K562 (cell line): ENCODE results near the gene OR8S1. TPM values are rescaled to one million over a fixed set of nuclear protein-coding genes. Genes with fewer than 3 reads are reported as not detected.

Experiments
- ATAC-seq: fragments of 200-7000 bp; cut with Tn5 transposase; 3 replicates; pipeline ENCODE4 v1.9.1; 2020; ENCODE audit warnings: moderate library complexity
- BruUV-seq: library from RNA; stranded (reverse); fragments of 400-500 nt; replicated peaks from 2 replicates; lab custom pipeline; 2021; lab: Mats Ljungman, UMichigan
- CTCF ChIA-PET: fragments of 300-600 bp; formaldehyde crosslinking; extraction: SDS; loops from one replicate; lab custom pipeline; 2021; ENCODE audit warnings: low intra/inter-chr PET ratio; lab: Yijun Ruan, JAX
- POLR2A ChIA-PET: fragments of 300-600, 350-650 bp; sonication (Branson Sonifier 250); formaldehyde crosslinking; extraction: SDS; loops from one replicate; lab custom pipeline; 2021; ENCODE audit warnings: antibody characterized with exemption, inconsistent platforms; lab: Yijun Ruan, JAX
- DNase-seq, 4 experiments: peaks; one replicate each; pipeline versions ENCODE4 v3.0.0 to v3.0.0-alpha.2; 2011 to 2018; ENCODE audit warnings: low spot score in 3 of 4, mixed read lengths in 3 of 4; ENCODE audit errors: extremely low read depth in 1 of 4
- FAIRE-seq: peaks from 2 replicates; lab custom pipeline; 2011; peaks lifted over from hg19 to GRCh38; lab: Jason Lieb, UNC
- H2AFZ ChIP-seq: 2 replicates; pipeline ENCODE4 v1.6.0; 2011; ENCODE audit warnings: low read depth, low read length, control low read depth, inconsistent platforms
- H3K27ac ChIP-seq: fragments of 200-600 bp; 3 replicates; pipeline ENCODE4 v1.8.0; 2011; ENCODE audit warnings: low read depth, mild to moderate bottlenecking, control low read depth, inconsistent platforms, low read length, moderate library complexity, mixed read lengths; ENCODE audit errors: extremely low read depth
- H3K27me3 ChIP-seq, 2 experiments: fragments of 300-600 bp in 1 of 2; 2 replicates in 1 of 2; 3 replicates in 1 of 2; pipeline versions ENCODE4 v1.6.0 to v1.8.0; 2011; ENCODE audit warnings: inconsistent platforms in 2 of 2, low read length in 2 of 2, mild to moderate bottlenecking in 1 of 2, mixed read lengths in 1 of 2, moderate library complexity in 1 of 2; ENCODE audit not compliant: control insufficient read depth in 2 of 2, insufficient read depth in 2 of 2
- H3K36me3 ChIP-seq: fragments of 300-600 bp; 3 replicates; pipeline ENCODE4 v1.8.0; 2011; ENCODE audit warnings: mild to moderate bottlenecking, low read length, inconsistent platforms; ENCODE audit not compliant: control insufficient read depth, insufficient read depth
- H3K4me1 ChIP-seq, 2 experiments: fragments of 200-600 bp in 1 of 2; replicated peaks in 1 of 2; 2 replicates in 1 of 2; 3 replicates in 1 of 2; pipeline versions ENCODE4 v1.5.1 to v1.8.0; 2011; ENCODE audit warnings: inconsistent platforms in 2 of 2, low read length in 2 of 2, mild to moderate bottlenecking in 1 of 2, mixed read lengths in 1 of 2, moderate library complexity in 1 of 2; ENCODE audit not compliant: control insufficient read depth in 2 of 2, insufficient read depth in 2 of 2
- H3K4me2 ChIP-seq: 2 replicates; pipeline ENCODE4 v1.6.1; 2011; ENCODE audit warnings: low read length, control low read depth, inconsistent platforms, mixed read lengths; ENCODE audit not compliant: insufficient read depth
- H3K4me3 ChIP-seq: fragments of 200-600 bp; sonication (generic), shearing (Covaris generic); 2 replicates; pipeline ENCODE4 v1.5.1; 2016; ENCODE audit warnings: control low read depth, inconsistent platforms
- H3K79me2 ChIP-seq: fragments of 200-600 bp; 3 replicates; pipeline ENCODE4 v1.8.0; 2011; ENCODE audit warnings: low read length, inconsistent platforms; ENCODE audit not compliant: control insufficient read depth, insufficient read depth
- H3K9ac ChIP-seq, 2 experiments: 2 replicates each; pipeline versions ENCODE4 v1.6.0 to v1.6.1; 2011; ENCODE audit warnings: low read depth in 2 of 2, low read length in 2 of 2, control low read depth in 1 of 2, inconsistent platforms in 1 of 2, mild to moderate bottlenecking in 1 of 2, mixed read lengths in 1 of 2; ENCODE audit not compliant: insufficient read depth in 1 of 2
- H3K9me1 ChIP-seq: one replicate; pipeline ENCODE4 v1.6.0; 2011; ENCODE audit warnings: inconsistent platforms, mild to moderate bottlenecking, low read length, moderate library complexity; ENCODE audit not compliant: control insufficient read depth, insufficient read depth
- H3K9me3 ChIP-seq: replicated peaks from 2 replicates; pipeline ENCODE4 v1.5.1; 2011; ENCODE audit warnings: low read depth, low read length, inconsistent platforms; ENCODE audit not compliant: control insufficient read depth, insufficient read depth
- H4K20me1 ChIP-seq: replicated peaks from 2 replicates; pipeline ENCODE4 v1.6.1; 2011; ENCODE audit warnings: low read length, inconsistent platforms, mixed read lengths; ENCODE audit not compliant: control insufficient read depth, insufficient read depth
- CEBPG ChIP-seq, 3 experiments: fragments of 200-800 bp in 1 of 3; sonication (Bioruptor generic) in 1 of 3; sonication (generic) in 1 of 3; formaldehyde crosslinking in 1 of 3; IDR thresholded peaks in 2 of 3; conservative IDR thresholded peaks in 1 of 3; 2 replicates each; pipeline versions ENCODE4 v1.6.1 to v1.8.0; 2016 to 2022; ENCODE audit warnings: missing compliant biosample characterization in 2 of 3, missing genetic modification characterization in 2 of 3, mild to moderate bottlenecking in 1 of 3, missing genetic modification reagents in 1 of 3
- DMBX1 ChIP-seq: fragments of 250-450 bp; sonication (Bioruptor Pico); IDR thresholded peaks from 2 replicates; pipeline ENCODE4 v1.8.0; 2022; ENCODE audit warnings: inconsistent platforms, mild to moderate bottlenecking, moderate library complexity, borderline replicate concordance
- FOSL1 ChIP-seq: fragments of 200-800 bp; sonication (Bioruptor generic); conservative IDR thresholded peaks from 2 replicates; pipeline ENCODE4 v1.6.1; 2016; ENCODE audit warnings: missing genetic modification characterization, missing compliant biosample characterization
- GATA2 ChIP-seq: sonication (generic); formaldehyde crosslinking; IDR thresholded peaks from 2 replicates; pipeline ENCODE4 v1.4.0; 2020; ENCODE audit warnings: mild to moderate bottlenecking, missing genetic modification reagents
- HIVEP1 ChIP-seq: fragments of 250-450 bp; sonication (Bioruptor Pico); IDR thresholded peaks from 2 replicates; pipeline ENCODE4 v1.4.0; 2020; ENCODE audit warnings: mild to moderate bottlenecking
- MTA1 ChIP-seq: fragments of 450-650 bp; IDR thresholded peaks from 2 replicates; pipeline ENCODE4 v1.6.1; 2017; ENCODE audit warnings: borderline replicate concordance
- NCOA6 ChIP-seq: fragments of 450-650 bp; IDR thresholded peaks from 2 replicates; pipeline ENCODE4 v1.6.1; 2017; ENCODE audit warnings: mild to moderate bottlenecking
- RBM14 ChIP-seq: fragments of 200-400 bp; formaldehyde crosslinking; IDR thresholded peaks from 2 replicates; pipeline ENCODE4 v1.6.1; 2018; ENCODE audit warnings: low read depth, mild to moderate bottlenecking, low read length, moderate library complexity, borderline replicate concordance; ENCODE audit not compliant: insufficient read depth
- SIN3A ChIP-seq, 2 experiments: fragments of 150-350 bp in 1 of 2; IDR thresholded peaks; 2 replicates each; pipeline ENCODE4 v1.6.1; 2011 to 2016; ENCODE audit warnings: borderline replicate concordance in 2 of 2, low read depth in 2 of 2, low read length in 2 of 2, mild to moderate bottlenecking in 2 of 2, moderate library complexity in 2 of 2; ENCODE audit not compliant: control insufficient read depth in 1 of 2
- TEAD2 ChIP-seq: fragments of 450-650 bp; IDR thresholded peaks from 2 replicates; pipeline ENCODE4 v1.6.1; 2016; ENCODE audit warnings: missing genetic modification characterization, control low read depth, missing compliant biosample characterization
- TFAM ChIP-seq: fragments of 250-450 bp; sonication (Bioruptor Pico); conservative IDR thresholded peaks from 2 replicates; pipeline ENCODE4 v1.5.0; 2021; ENCODE audit warnings: mild to moderate bottlenecking, moderate library complexity
- ZNF436 ChIP-seq: fragments of 250-450, 450-650 bp; sonication (Bioruptor Pico); formaldehyde crosslinking; IDR thresholded peaks from 2 replicates; pipeline ENCODE4 v1.7.0; 2020; ENCODE audit warnings: mild to moderate bottlenecking
- WGBS: fragments of 100-300 bp; shearing (Covaris generic); methylation state at CpG from one replicate; pipeline ENCODE4 v1.1.6; 2016; ENCODE audit warnings: low coverage, mixed read lengths; ENCODE audit not compliant: insufficient coverage; ENCODE audit errors: missing lambda C conversion rate; 5-methylcytosine and 5-hydroxymethylcytosine counted together
- in situ Hi-C: fragments of 300-500 bp; cut with MboI; formaldehyde crosslinking; loops from 4 replicates; pipeline ENCODE4 v1.15.0; 2018; ENCODE audit warnings: inconsistent platforms, mixed read lengths
- intact Hi-C: fragments of 100-400 bp; cut with micrococcal nuclease; formaldehyde crosslinking; loops from 2 replicates; pipeline ENCODE4 v1.14.2; 2022
- polyA plus RNA-seq, 8 experiments: library from polyadenylated mRNA; depleted of rRNA in 4 of 8; stranded (reverse) in 5 of 8; unstranded in 3 of 8; fragments of >200 nt; fragmentation: Nextera tagmentation in 2 of 8; fragmentation: Illumina TruSeq in 1 of 8; extraction: Ambion mirVana in 2 of 8; extraction: Trizol in 1 of 8; gene quantifications; 2 replicates each; pipeline versions ENCODE4 v1.2.1 to v1.2.3, GENCODE V29; 2011 to 2014; ENCODE audit warnings: inconsistent platforms in 1 of 8, missing spikeins in 1 of 8
- total RNA-seq, 7 experiments: library from RNA; depleted of rRNA in 6 of 7; stranded (reverse); fragments of >200 nt in 6 of 7; fragmentation: Illumina TruSeq in 2 of 7; extraction: Trizol in 2 of 7; gene quantifications; 2 replicates each; pipeline versions ENCODE4 v1.2.1 to v1.2.3, GENCODE V29; 2011 to 2021; ENCODE audit warnings: low replicate concordance in 1 of 7
- TF ChIP-seq, protein P1 (sequence below): fragments of 250-450 bp; sonication (Bioruptor Pico); IDR thresholded peaks from 2 replicates; pipeline ENCODE4 v1.5.0; 2021; ENCODE audit warnings: mild to moderate bottlenecking, borderline replicate concordance
- TF ChIP-seq, protein P2 (sequence below): sonication (generic); formaldehyde crosslinking; IDR thresholded peaks from 2 replicates; pipeline ENCODE4 v1.8.0; 2022; ENCODE audit warnings: mild to moderate bottlenecking, low read depth, missing genetic modification reagents

OR8S1 gene
- total and polyA plus RNA-seq, 9 of the 15 experiments (the other 6 are each of a cell fraction or from before 2014, with no cell fraction given), result not detected

DNA sequence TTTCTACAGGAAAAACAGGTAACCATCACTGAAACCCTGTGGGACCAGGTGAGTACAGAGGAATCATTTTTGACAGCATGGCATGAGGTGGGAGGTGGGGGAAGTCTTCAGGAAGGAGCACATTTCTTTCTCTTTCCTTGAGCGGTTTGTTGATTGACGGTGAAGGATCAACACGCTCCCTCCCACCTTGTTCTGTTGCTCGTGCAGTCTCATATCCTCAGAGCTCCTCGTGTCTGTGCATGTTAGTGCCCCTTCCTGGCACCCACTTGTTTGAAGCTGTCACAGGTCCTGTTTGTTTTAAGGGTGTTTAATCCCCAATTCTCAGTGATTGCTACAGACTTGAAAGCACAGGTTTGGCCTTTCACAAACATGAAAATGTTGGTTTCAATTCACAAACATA is 38.8 kb upstream of the OR8S1 start:
- no peaks in the 10 kb centered on the region for H3K79me2 ChIP-seq
- no peak overlapping the region for H3K4me3 ChIP-seq
- intact Hi-C loops, result no loop called here
- BruUV-seq, result no TSS peak
- H3K9me3 ChIP-seq, result no peaks in the 10 kb centered on the region
- H3K4me1 ChIP-seq, result no peaks in the 10 kb centered on the region
- H3K36me3 ChIP-seq, result no peaks in the 10 kb centered on the region
- no peak overlapping the region for H3K27ac ChIP-seq
- H3K4me2 ChIP-seq, result no peak overlapping the region
- no peak overlapping the region for H2AFZ ChIP-seq
- in situ Hi-C loops, result no loop called here
- H3K27me3 ChIP-seq, result peaks cover 5 to 9% of the 10 kb centered on the region in 2 experiments; a peak in 4 of 5 replicates
- no peak overlapping the region for H3K9ac ChIP-seq
- no peaks in the 10 kb centered on the region for H4K20me1 ChIP-seq
- ATAC-seq (no peak), FAIRE-seq (no peak), DNase-seq (no peak)
- POLR2A ChIA-PET, result no interaction called here
- CTCF ChIA-PET, result no interaction called here
- H3K9me1 ChIP-seq, result no peaks in the 10 kb centered on the region
- 0% methylated on average over 5 of the region's 5 CpGs for WGBS
- TF ChIP-seq NCOA6 (no peak), TFAM (CRISPR knock-in tag) (no peak), TEAD2 (tag) (no peak), RBM14 (no peak), FOSL1 (tag) (no peak), HIVEP1 (CRISPR knock-in tag) (no peak), DMBX1 (no peak), MTA1 (no peak), ZNF436 (CRISPR knock-in tag) (no peak), SIN3A (IDR thresholded peaks at IDR 0.05; ENCODE audit: borderline replicate concordance in 2 of 2, control insufficient read depth in 1 of 2, low read depth in 2 of 2, low read length in 2 of 2) (no peak), CEBPG (CRISPR knock-in tag; IDR thresholded peaks at IDR 0.05) (no peak), CEBPG (tag; conservative IDR thresholded peaks at IDR 0.05 in 1 of 2, IDR thresholded peaks at IDR 0.05 in 1 of 2) (no peak), GATA2 (CRISPR knock-in tag) (no peak)
- TF ChIP-seq, protein P1, sequence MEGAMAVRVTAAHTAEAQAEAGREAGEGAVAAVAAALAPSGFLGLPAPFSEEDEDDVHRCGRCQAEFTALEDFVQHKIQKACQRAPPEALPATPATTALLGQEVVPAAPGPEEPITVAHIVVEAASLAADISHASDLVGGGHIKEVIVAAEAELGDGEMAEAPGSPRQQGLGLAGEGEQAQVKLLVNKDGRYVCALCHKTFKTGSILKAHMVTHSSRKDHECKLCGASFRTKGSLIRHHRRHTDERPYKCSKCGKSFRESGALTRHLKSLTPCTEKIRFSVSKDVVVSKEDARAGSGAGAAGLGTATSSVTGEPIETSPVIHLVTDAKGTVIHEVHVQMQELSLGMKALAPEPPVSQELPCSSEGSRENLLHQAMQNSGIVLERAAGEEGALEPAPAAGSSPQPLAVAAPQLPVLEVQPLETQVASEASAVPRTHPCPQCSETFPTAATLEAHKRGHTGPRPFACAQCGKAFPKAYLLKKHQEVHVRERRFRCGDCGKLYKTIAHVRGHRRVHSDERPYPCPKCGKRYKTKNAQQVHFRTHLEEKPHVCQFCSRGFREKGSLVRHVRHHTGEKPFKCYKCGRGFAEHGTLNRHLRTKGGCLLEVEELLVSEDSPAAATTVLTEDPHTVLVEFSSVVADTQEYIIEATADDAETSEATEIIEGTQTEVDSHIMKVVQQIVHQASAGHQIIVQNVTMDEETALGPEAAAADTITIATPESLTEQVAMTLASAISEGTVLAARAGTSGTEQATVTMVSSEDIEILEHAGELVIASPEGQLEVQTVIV (CRISPR knock-in tag), result no peak
- TF ChIP-seq, protein P2, sequence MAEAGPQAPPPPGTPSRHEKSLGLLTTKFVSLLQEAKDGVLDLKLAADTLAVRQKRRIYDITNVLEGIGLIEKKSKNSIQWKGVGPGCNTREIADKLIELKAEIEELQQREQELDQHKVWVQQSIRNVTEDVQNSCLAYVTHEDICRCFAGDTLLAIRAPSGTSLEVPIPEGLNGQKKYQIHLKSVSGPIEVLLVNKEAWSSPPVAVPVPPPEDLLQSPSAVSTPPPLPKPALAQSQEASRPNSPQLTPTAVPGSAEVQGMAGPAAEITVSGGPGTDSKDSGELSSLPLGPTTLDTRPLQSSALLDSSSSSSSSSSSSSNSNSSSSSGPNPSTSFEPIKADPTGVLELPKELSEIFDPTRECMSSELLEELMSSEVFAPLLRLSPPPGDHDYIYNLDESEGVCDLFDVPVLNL (CRISPR knock-in tag), result no peak
